Mucosa of descending colon (tissue), 3 donors: ENCODE measurements around the gene PUS3. TPM values are rescaled to one million over a fixed set of nuclear protein-coding genes. Genes with fewer than 3 reads are reported as not detected.
A peak's percentile ranks its signal among the peaks of the same experiment; 100 is the strongest.

Experiments used
- ATAC-seq: fragments of 200-7000 bp; cut with Tn5 transposase; one replicate; pipeline ENCODE4 v1.9.1; 2020; ENCODE audit warnings: mild to moderate bottlenecking, moderate library complexity
- DNase-seq, 3 donors: peaks; one replicate each; pipeline ENCODE4 v3.0.0-alpha.2; 2020
- H3K36me3 ChIP-seq: fragments of 200-600 bp; one replicate; pipeline ENCODE4 v1.8.0; 2021; ENCODE audit warnings: low read depth, mild to moderate bottlenecking
- H3K4me1 ChIP-seq: fragments of 200-600 bp; one replicate; pipeline ENCODE4 v1.8.0; 2021; ENCODE audit warnings: low read depth, mild to moderate bottlenecking
- H3K4me3 ChIP-seq: fragments of 200-600 bp; one replicate; pipeline ENCODE4 v1.8.0; 2021; ENCODE audit warnings: mild to moderate bottlenecking
- H3K9me3 ChIP-seq: fragments of 200-600 bp; one replicate; pipeline ENCODE4 v1.8.0; 2021; ENCODE audit warnings: mild to moderate bottlenecking
- intact Hi-C, 2 donors: fragments of 100-400 bp; cut with DNase I in 1 of 2; cut with micrococcal nuclease in 1 of 2; formaldehyde crosslinking; loops; one replicate each; pipeline versions ENCODE4 v1.11.0 to v1.11.1; 2022; cut with DNase I, micrococcal nuclease
- long read RNA-seq, 2 donors: library from polyadenylated mRNA; unstranded; transcript quantifications; one replicate each; pipeline ENCODE4 v2.0.0, GENCODE V29; 2019 to 2021
- total RNA-seq, 3 donors: library from RNA; stranded (reverse); fragmentation: NEBNext Ultra II Directional in 2 of 3; extraction: Animal tissue kit (Norgen Biotek cat#: 25700) in 2 of 3; gene quantifications; one replicate each; pipeline versions ENCODE4 v1.2.1 to v1.2.4, GENCODE V29; 2021 to 2023
- TF ChIP-seq, protein P1 (sequence below): fragments of 200-600 bp; IDR thresholded peaks from one replicate; pipeline ENCODE4 v1.8.0; 2022; ENCODE audit warnings: antibody characterized with exemption, mild to moderate bottlenecking
- donor health status: DM: no; HTN: no; CAD: no; lungs with moderate emphysema.
- donor health status: DM: no; HTN: no; CAD: no.
- donor health status: DM: no; HTN: yes; CAD: no.

The PUS3 gene, protein sequence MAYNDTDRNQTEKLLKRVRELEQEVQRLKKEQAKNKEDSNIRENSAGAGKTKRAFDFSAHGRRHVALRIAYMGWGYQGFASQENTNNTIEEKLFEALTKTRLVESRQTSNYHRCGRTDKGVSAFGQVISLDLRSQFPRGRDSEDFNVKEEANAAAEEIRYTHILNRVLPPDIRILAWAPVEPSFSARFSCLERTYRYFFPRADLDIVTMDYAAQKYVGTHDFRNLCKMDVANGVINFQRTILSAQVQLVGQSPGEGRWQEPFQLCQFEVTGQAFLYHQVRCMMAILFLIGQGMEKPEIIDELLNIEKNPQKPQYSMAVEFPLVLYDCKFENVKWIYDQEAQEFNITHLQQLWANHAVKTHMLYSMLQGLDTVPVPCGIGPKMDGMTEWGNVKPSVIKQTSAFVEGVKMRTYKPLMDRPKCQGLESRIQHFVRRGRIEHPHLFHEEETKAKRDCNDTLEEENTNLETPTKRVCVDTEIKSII
- total RNA-seq: 10 to 100 TPM in 1 of 3 donors, 1 to 10 TPM in 2; 5.4 to 13.0 (median 7.6) TPM
- long read RNA-seq, donor 1, partial matches to known transcripts: 1 of 9 reads
- long read RNA-seq, donor 1, other reads (novel, unspliced or antisense): 3 of 9 reads
- long read RNA-seq, donor 2, partial matches to known transcripts: 0 of 8 reads
- long read RNA-seq, donor 2, other reads (novel, unspliced or antisense): 2 of 8 reads

DNA sequence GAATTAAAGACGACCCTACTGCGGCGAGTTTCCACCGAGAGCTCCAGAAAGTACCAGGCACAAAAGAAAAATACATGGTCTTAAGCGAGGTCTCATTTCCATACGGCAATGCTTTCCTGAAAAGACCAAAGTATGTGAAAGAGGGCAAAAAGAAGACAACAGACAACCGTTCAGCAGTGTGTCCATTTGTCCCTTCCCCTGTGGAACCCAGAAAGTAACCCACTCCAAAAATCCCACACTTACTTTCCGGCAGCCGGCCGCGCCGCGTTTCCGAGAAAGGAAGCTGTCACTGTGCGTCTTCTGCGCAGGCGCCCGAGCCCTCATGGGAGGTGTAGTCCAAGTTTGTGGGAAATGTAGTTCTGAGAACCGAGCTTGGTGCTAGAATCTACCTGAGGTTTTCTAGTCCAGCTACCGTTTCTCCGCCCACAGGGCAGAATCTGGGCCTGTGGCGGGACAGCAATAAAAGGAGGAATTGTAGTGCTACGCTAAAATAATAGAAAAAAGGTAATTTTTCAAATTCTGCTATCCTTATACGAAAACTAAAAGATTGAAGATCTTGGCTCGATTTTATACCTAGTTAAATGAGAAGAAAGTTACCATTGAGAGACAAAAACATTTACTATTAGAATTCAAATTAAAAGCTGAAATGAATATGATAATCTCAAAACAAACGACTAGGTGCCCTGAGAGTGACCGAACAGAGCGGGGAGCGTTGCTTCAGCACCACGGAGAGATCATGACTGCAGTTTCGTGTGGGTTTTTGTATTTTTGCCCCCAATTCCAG, at the start of gene PUS3:
TSS of gene PUS3 (minus strand) at position 280 of the 784 bp plus-strand sequence. CDS start 6,922 bp downstream, outside the sequence.
- Histone ChIP-seq H3K9me3 (no peaks in the 10 kb centered on the region), H3K4me1 (peaks cover 13% of the 10 kb centered on the region), H3K4me3 (peak within 1 kb of the TSS; percentile 54), H3K36me3 (no peaks in the 10 kb centered on the region)
- TF ChIP-seq, protein P1, sequence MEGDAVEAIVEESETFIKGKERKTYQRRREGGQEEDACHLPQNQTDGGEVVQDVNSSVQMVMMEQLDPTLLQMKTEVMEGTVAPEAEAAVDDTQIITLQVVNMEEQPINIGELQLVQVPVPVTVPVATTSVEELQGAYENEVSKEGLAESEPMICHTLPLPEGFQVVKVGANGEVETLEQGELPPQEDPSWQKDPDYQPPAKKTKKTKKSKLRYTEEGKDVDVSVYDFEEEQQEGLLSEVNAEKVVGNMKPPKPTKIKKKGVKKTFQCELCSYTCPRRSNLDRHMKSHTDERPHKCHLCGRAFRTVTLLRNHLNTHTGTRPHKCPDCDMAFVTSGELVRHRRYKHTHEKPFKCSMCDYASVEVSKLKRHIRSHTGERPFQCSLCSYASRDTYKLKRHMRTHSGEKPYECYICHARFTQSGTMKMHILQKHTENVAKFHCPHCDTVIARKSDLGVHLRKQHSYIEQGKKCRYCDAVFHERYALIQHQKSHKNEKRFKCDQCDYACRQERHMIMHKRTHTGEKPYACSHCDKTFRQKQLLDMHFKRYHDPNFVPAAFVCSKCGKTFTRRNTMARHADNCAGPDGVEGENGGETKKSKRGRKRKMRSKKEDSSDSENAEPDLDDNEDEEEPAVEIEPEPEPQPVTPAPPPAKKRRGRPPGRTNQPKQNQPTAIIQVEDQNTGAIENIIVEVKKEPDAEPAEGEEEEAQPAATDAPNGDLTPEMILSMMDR: no peak
- ATAC-seq (peak; percentile 99), DNase-seq (peak; percentile 91 to 93 (median 92))
- intact Hi-C loops: no loop called here

DNA sequence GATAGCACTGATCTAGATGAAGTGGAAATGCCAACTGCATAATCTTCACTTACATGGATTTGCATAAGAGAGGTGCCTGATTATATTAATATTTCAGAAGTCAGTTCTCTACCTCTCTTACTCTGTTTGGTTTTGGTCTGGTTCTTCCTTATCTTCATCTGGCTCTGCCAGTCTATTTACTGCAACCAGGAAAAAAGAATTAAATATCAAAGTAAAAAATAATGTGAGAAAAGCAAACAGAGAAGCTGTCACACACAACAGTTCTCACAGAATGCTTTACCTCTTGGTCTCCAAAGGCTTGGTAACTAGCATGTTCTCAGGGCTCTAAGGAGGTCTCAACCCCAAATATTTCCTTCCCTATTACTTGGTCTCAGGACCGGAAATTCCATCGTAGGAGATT, 49.6 kb upstream of the PUS3 start:
- DNase-seq (no peak), ATAC-seq (no peak)
- Histone ChIP-seq H3K4me3 (no peak overlapping the region), H3K4me1 (no peaks in the 10 kb centered on the region), H3K36me3 (no peaks in the 10 kb centered on the region), H3K9me3 (no peaks in the 10 kb centered on the region)
- TF ChIP-seq, protein P1: no peak
- intact Hi-C loops: no loop called here

DNA sequence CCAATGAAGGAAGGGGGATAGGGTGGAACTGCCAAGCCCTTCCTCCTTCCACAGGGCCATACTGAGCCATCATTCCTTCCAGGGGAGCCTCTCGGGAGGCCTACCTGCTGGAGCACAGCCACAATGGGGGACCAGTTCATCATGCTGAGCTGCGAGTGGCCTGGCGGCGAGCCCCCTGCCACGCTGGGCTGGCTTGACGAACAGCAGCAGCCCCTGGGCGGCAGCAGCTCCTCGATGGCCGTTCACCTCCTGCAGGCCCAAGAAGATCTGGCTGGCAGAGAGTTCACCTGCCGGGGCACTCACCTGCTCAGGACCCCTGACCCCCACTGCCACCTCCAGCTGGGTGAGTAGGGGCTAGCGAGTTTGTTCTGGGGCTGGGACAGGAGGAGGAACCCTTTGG, 48.7 kb upstream of the PUS3 start:
- no peaks in the 10 kb centered on the region for H3K36me3 ChIP-seq
- DNase-seq: no peak
- no peaks in the 10 kb centered on the region for H3K9me3 ChIP-seq
- no peak overlapping the region for H3K4me3 ChIP-seq
- H3K4me1 ChIP-seq: no peaks in the 10 kb centered on the region
- intact Hi-C loops: no loop called here
- no peak for ATAC-seq
- TF ChIP-seq, protein P1: no peak

DNA sequence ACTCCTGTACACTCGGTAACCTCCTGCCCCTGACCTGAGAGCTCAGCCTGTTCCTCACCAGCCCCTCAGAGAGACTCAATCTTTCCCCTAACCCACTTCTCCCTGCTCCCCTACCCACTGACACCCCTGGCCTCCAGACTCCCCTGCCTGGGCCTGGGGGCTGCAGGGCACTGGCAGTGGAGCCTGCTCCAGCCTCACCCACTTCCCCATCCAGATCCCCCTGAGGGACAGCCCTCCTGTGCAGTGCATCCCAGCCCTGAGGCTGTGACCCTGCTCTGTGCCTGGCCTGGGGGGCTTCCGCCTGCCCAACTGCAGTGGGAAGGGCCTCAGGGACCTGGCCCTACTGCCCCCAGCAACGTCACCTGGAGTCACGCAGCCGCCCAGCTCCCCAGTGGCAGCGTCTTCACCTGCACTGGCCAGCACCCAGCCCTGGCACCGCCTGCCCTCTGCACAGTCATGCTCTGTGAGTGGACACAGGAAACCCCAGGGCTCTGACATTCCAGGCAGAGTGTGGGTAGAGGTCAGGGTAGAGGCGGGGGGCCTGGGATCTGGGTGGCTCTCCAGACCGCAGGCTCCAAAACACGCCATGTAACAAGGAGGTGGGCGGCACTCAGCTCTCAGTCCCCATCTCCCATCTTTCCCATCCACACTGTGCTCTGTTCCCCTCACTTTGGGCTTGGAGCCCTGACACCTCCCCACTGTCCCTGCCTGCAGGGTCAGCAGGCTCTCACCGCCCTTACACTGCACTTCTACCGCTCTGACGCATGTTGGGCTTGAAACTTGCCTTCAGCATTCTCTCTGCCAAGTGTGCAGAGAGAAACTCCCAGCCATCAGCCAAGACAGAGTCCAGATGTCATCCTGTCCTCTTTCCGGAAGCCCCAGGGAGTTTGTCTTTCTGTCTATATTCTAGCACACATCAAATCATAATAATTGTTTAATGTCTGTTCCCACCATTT, 48.0 kb upstream of the PUS3 start:
- DNase-seq (peak in 1 of 3 donors; percentile 35), ATAC-seq (peak; percentile 43)
- intact Hi-C loops: no loop called here
- H3K4me1 ChIP-seq: no peaks in the 10 kb centered on the region
- no peaks in the 10 kb centered on the region for H3K36me3 ChIP-seq
- TF ChIP-seq, protein P1: no peak
- H3K4me3 ChIP-seq: no peak overlapping the region
- no peaks in the 10 kb centered on the region for H3K9me3 ChIP-seq

DNA sequence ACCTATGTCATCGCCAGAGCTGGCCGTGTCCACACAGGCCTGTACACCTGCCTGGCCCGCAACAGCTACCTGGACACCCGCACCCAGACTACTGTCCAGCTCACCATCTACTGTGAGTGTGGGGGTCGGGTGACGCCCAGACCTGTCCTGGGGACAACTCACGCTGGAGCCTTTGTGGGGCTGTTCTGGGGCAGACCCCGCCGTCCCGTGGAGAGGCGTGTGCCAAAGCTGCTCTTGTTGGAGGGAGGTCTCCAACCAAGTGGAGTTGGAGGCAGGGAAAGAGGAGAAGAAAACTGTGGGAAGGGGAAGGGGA, 47.1 kb upstream of the PUS3 start:
- ATAC-seq (no peak), DNase-seq (no peak)
- TF ChIP-seq, protein P1: no peak
- H3K36me3 ChIP-seq: no peaks in the 10 kb centered on the region
- H3K4me1 ChIP-seq: no peaks in the 10 kb centered on the region
- H3K4me3 ChIP-seq: no peak overlapping the region
- intact Hi-C loops: no loop called here
- no peaks in the 10 kb centered on the region for H3K9me3 ChIP-seq
